Activated T-helper 1 cell treated with anti-CD3 and anti-CD28 coated beads, Interleukin-12 subunit alpha, Interleukin-12 subunit beta, Interleukin-2, Interleukin-4 antibody, amounts not matched to agents 30 ng/mL and 10 ng/mL and 1 ng/mL, durations not matched to agents 14 hours and 24 hours and 36 hours (primary cell): ENCODE results near the gene WDR41. TPM values are rescaled to one million over a fixed set of nuclear protein-coding genes. Genes with fewer than 3 reads are reported as not detected.
"Not testable (repeated sequence)": the region's sequence is repeated elsewhere in the genome, so short reads cannot be mapped to it uniquely, and the experiment has no call there.

Experiments used
- DNase-seq: peaks from one replicate; pipeline ENCODE4 v3.0.0; 2021; ENCODE audit warnings: low spot score
- H3K27ac Mint-ChIP-seq: one replicate; pipeline ENCODE4 v1.8.0; 2021; ENCODE audit warnings: mild to moderate bottlenecking, mixed read lengths
- H3K27me3 Mint-ChIP-seq: one replicate; pipeline ENCODE4 v1.8.0; 2022; ENCODE audit warnings: mild to moderate bottlenecking, moderate library complexity, mixed read lengths; ENCODE audit not compliant: insufficient read depth
- H3K36me3 Mint-ChIP-seq: one replicate; pipeline ENCODE4 v1.8.0; 2021; ENCODE audit warnings: low read depth, mixed read lengths
- H3K4me1 Mint-ChIP-seq: one replicate; pipeline ENCODE4 v1.8.0; 2021; ENCODE audit warnings: low read depth, mixed read lengths
- H3K4me3 Mint-ChIP-seq: one replicate; pipeline ENCODE4 v1.8.0; 2021; ENCODE audit warnings: mild to moderate bottlenecking, moderate library complexity, mixed read lengths
- H3K9me3 Mint-ChIP-seq: one replicate; pipeline ENCODE4 v1.8.0; 2021; ENCODE audit warnings: mixed read lengths
- intact Hi-C: fragments of 100-400 bp; cut with micrococcal nuclease; formaldehyde crosslinking; loops from one replicate; pipeline ENCODE4 v1.15.1; 2024
- total RNA-seq: library from RNA; stranded (reverse); gene quantifications from 2 replicates; pipeline ENCODE4 v1.2.3, GENCODE V29; 2022

The WDR41 gene
- total RNA-seq, 1 donor from 2014 or later: 27.2 TPM

GRCh38 chr5:77394064-77394715 lies 97.9 kb downstream of the WDR41 start:
- Mint-ChIP-seq H3K4me3 (no peak overlapping the region), H3K4me1 (peaks cover 6% of the 10 kb centered on the region), H3K9me3 (no peaks in the 10 kb centered on the region), H3K27ac (no peak overlapping the region), H3K36me3 (no peaks in the 10 kb centered on the region), H3K27me3 (peaks cover 10% of the 10 kb centered on the region)
- intact Hi-C loops: no loop called here
- no peak for DNase-seq

GRCh38 chr5:77391240-77391765 lies 100.8 kb downstream of the WDR41 start:
- intact Hi-C loops: no loop called here
- no peak for DNase-seq
- Mint-ChIP-seq H3K9me3 (no peaks in the 10 kb centered on the region), H3K27ac (no peak overlapping the region), H3K4me3 (no peak overlapping the region), H3K36me3 (no peaks in the 10 kb centered on the region), H3K4me1 (peaks cover 1% of the 10 kb centered on the region), H3K27me3 (peaks cover 10% of the 10 kb centered on the region)

GRCh38 chr5:77390795-77391194 lies 101.3 kb downstream of the WDR41 start:
- peaks cover 10% of the 10 kb centered on the region for H3K27me3 Mint-ChIP-seq
- H3K36me3 Mint-ChIP-seq: no peaks in the 10 kb centered on the region
- no peaks in the 10 kb centered on the region for H3K4me1 Mint-ChIP-seq
- no peak for DNase-seq
- H3K9me3 Mint-ChIP-seq: no peaks in the 10 kb centered on the region
- H3K4me3 Mint-ChIP-seq: no peak overlapping the region
- H3K27ac Mint-ChIP-seq: no peak overlapping the region
- intact Hi-C loops: no loop called here

- DNase-seq: no peak
- H3K27ac Mint-ChIP-seq: no peak overlapping the region
- intact Hi-C loops: no loop called here
- H3K4me3 Mint-ChIP-seq: no peak overlapping the region
- peaks cover 3% of the 10 kb centered on the region for H3K9me3 Mint-ChIP-seq
- no peaks in the 10 kb centered on the region for H3K4me1 Mint-ChIP-seq
- peaks cover 10% of the 10 kb centered on the region for H3K27me3 Mint-ChIP-seq
- H3K36me3 Mint-ChIP-seq: no peaks in the 10 kb centered on the region
Observed at GRCh38 chr5:77390221-77390620, 101.9 kb downstream of the WDR41 start.

GRCh38 chr5:77389746-77390145 lies 102.4 kb downstream of the WDR41 start:
- no peak overlapping the region for H3K27ac Mint-ChIP-seq

GRCh38 chr5:77386340-77386739 lies 105.8 kb downstream of the WDR41 start:
- H3K27ac Mint-ChIP-seq, H3K4me3 Mint-ChIP-seq, intact Hi-C loops, H3K36me3 Mint-ChIP-seq, H3K4me1 Mint-ChIP-seq, DNase-seq: not testable (repeated sequence)
- H3K27me3 Mint-ChIP-seq: peaks cover 10% of the 10 kb centered on the region
- peaks cover 19% of the 10 kb centered on the region for H3K9me3 Mint-ChIP-seq

More at GRCh38 chr5:77389746-77390145, 102.4 kb downstream of the WDR41 start:
- DNase-seq: no peak
- H3K4me3 Mint-ChIP-seq: no peak overlapping the region
- H3K9me3 Mint-ChIP-seq: peaks cover 8% of the 10 kb centered on the region
- peaks cover 10% of the 10 kb centered on the region for H3K27me3 Mint-ChIP-seq
- H3K4me1 Mint-ChIP-seq: no peaks in the 10 kb centered on the region
- no peaks in the 10 kb centered on the region for H3K36me3 Mint-ChIP-seq
- intact Hi-C loops: no loop called here

- peaks cover 24% of the 10 kb centered on the region for H3K9me3 Mint-ChIP-seq
- intact Hi-C loops: not testable (repeated sequence)
Observed at GRCh38 chr5:77383336-77383735, 108.8 kb downstream of the WDR41 start.

More at GRCh38 chr5:77383336-77383735, 108.8 kb downstream of the WDR41 start:
- DNase-seq, H3K27ac Mint-ChIP-seq, H3K4me3 Mint-ChIP-seq, H3K27me3 Mint-ChIP-seq, H3K36me3 Mint-ChIP-seq: not testable (repeated sequence)
- H3K4me1 Mint-ChIP-seq: peaks cover 30% of the 10 kb centered on the region

Other genes starting within 250 kb of the WDR41 start
- gene OTP, start 146.4 kb upstream of the WDR41 start, total RNA-seq: not detected in 2 replicates